Measurements from ENCODE around the gene GLIS2.

Gene GLIS2

DNA sequence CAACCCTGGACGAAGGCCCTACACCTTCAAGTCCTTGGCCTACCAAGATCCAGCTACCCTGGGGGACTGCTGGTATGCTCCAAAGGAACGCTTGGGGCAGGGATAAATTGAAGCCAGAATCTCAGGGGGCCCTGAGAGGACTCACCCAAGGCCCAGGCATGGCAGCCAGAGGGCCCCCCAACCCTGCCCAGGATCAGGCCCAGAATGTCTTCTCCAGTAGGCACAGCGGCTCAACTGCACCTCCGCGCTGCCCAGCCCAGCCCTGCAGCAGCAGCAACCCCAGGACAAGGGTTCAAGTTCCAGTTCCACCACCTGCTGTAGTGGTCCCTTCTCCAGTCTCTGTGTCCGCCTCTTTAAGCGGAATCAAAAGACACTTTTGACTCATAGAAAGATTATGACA is 45.3 kb upstream of the GLIS2 start:
- Histone ChIP-seq H3K4me3 (ENCODE audit: low read length, poor library complexity, severe bottlenecking) (peak overlapping the region; percentile 95), H3K9me3 (ENCODE audit: insufficient read depth, low read depth, low read length) (no peaks in the 10 kb centered on the region), H3K9ac (ENCODE audit: low read depth, low read length, poor library complexity, severe bottlenecking) (peak overlapping the region; percentile 99), H3K79me2 (ENCODE audit: insufficient read depth, low read length) (peaks cover 48% of the 10 kb centered on the region), H3K36me3 (ENCODE audit: insufficient read depth, low read length) (no peaks in the 10 kb centered on the region), H3K4me1 (ENCODE audit: insufficient read depth, low read length, poor library complexity, severe bottlenecking) (peaks cover 4% of the 10 kb centered on the region), H3F3A (ENCODE audit: low read depth) (no peaks in the 10 kb centered on the region), H3K27me3 (ENCODE audit: insufficient read depth, low read length, poor library complexity, severe bottlenecking) (no peaks in the 10 kb centered on the region), H4K20me1 (ENCODE audit: insufficient read depth, low read length, poor library complexity, severe bottlenecking) (peaks cover 4% of the 10 kb centered on the region), H3K9me2 (replicated peaks; ENCODE audit: low read depth, low read length) (no peaks in the 10 kb centered on the region), H2AFZ (ENCODE audit: low read length) (no peak overlapping the region), H3K4me2 (ENCODE audit: low read depth, low read length, poor library complexity, severe bottlenecking) (peak overlapping the region; percentile 86)
- no peak for TF ChIP-seq EZH2phosphoT487 (IDR thresholded peaks at IDR 0.05; ENCODE audit: borderline replicate concordance)
- TF ChIP-seq, protein P1, sequence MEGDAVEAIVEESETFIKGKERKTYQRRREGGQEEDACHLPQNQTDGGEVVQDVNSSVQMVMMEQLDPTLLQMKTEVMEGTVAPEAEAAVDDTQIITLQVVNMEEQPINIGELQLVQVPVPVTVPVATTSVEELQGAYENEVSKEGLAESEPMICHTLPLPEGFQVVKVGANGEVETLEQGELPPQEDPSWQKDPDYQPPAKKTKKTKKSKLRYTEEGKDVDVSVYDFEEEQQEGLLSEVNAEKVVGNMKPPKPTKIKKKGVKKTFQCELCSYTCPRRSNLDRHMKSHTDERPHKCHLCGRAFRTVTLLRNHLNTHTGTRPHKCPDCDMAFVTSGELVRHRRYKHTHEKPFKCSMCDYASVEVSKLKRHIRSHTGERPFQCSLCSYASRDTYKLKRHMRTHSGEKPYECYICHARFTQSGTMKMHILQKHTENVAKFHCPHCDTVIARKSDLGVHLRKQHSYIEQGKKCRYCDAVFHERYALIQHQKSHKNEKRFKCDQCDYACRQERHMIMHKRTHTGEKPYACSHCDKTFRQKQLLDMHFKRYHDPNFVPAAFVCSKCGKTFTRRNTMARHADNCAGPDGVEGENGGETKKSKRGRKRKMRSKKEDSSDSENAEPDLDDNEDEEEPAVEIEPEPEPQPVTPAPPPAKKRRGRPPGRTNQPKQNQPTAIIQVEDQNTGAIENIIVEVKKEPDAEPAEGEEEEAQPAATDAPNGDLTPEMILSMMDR (conservative IDR thresholded peaks at IDR 0.05; ENCODE audit: low read length) = no peak

DNA sequence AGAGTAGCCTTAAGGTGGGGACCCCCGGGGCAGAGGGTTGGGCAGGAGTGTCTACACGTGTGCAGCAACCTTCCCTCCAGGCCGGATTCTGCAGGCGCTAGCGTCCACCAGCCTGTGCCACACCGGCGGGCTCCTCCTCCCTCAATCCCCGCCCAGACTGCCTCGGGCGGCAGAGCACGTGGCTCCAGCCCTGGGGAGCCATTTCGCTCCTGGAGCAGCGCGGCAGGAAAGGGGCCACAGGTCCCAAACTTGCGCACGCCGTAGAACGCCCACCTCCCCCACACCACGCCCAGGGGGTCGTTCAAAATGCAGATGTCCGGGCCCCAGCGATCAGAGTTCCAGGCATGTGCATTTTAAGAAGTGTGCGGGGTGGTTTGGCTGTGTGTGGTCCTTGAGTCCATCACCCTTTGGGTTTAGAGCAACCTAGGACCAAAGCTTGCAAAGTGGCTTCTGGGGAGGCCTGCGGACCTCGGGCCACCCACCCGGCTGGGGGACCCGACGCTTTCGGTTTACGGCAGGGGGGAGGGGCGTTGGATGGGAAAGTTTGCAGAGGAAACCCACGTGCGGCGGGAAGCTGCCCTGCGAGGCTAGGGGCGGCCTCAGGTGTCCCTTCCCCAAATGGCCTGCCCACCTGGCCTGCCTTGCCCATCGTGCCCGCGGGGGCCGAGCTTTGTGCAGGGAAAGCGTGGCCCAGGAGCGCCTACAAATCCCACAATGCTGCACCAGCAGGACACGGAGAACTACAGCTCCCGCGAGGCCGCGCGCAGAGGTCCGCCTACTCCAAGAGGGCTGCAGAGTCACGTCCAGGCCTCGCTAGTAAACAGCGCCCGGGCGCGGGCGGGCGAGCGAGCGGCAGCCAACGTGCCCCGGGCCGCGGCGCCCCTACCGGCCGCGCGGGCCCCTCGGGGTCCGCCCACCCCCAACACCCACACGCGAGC is 44.4 kb upstream of the GLIS2 start:
- no peak for TF ChIP-seq EZH2phosphoT487 (IDR thresholded peaks at IDR 0.05; ENCODE audit: borderline replicate concordance)
- TF ChIP-seq, protein P1 (conservative IDR thresholded peaks at IDR 0.05; ENCODE audit: low read length) = no peak; the same call in 1 of the 2 replicates
- H3K9ac ChIP-seq (ENCODE audit: low read depth, low read length, poor library complexity, severe bottlenecking) = peak overlapping the region; percentile 99
- H3K79me2 ChIP-seq (ENCODE audit: insufficient read depth, low read length) = peaks cover 47% of the 10 kb centered on the region
- peak overlapping the region; percentile 95 for H3K4me3 ChIP-seq (ENCODE audit: low read length, poor library complexity, severe bottlenecking)
- H3K4me1 ChIP-seq (ENCODE audit: insufficient read depth, low read length, poor library complexity, severe bottlenecking) = peaks cover 4% of the 10 kb centered on the region
- no peaks in the 10 kb centered on the region for H3K9me2 ChIP-seq (replicated peaks; ENCODE audit: low read depth, low read length)
- no peaks in the 10 kb centered on the region for H3F3A ChIP-seq (ENCODE audit: low read depth)
- peaks cover 4% of the 10 kb centered on the region for H4K20me1 ChIP-seq (ENCODE audit: insufficient read depth, low read length, poor library complexity, severe bottlenecking)
- H3K4me2 ChIP-seq (ENCODE audit: low read depth, low read length, poor library complexity, severe bottlenecking) = peak overlapping the region; percentile 86
- H3K9me3 ChIP-seq (ENCODE audit: insufficient read depth, low read depth, low read length) = no peaks in the 10 kb centered on the region
- peak overlapping the region; percentile 67; the same call in 1 of the 2 replicates for H2AFZ ChIP-seq (ENCODE audit: low read length)
- no peaks in the 10 kb centered on the region for H3K27me3 ChIP-seq (ENCODE audit: insufficient read depth, low read length, poor library complexity, severe bottlenecking)
- H3K36me3 ChIP-seq (ENCODE audit: insufficient read depth, low read length) = no peaks in the 10 kb centered on the region

DNA sequence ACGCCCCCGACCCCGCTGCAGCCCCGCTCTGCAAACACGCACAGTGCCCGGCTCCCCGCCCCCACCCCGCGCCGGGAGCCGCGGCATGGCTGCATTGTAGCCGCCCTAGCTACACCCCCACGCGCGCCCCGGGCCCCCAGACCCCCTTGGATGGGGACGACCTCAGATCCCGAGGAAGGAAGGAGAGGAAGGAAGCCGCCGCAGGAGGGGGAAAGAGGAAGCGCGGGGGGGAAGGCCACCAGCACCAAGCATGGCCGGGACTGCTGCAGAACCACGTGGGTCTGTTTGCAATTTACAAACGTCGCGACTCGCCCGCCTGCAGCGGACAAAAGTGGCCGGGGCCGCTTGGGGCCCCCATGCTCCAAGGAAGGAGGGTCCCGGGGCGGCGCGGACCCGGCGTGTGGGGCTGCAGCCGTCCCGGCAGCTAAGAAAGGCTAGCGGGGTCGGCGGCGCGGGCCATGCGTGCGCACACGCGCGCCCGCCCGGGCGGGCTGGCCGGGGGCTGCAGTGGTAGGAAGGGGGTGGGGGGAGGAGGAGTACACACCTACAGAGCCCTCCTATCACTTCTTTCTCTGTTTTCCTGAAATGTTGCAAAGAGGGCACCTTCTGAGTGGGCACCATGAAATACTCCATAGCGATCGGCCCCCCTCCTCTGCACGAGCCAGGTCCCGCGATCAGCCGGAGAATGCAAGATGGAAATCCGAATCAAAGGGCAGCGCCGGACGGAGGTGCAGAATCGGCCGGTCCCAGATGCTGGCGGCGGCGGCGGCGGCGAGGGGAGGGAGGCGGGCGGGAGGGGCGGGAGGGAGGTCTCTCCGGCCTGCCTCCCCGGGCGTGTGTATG is 43.5 kb upstream of the GLIS2 start:
- no peaks in the 10 kb centered on the region for H3F3A ChIP-seq (ENCODE audit: low read depth)
- no peaks in the 10 kb centered on the region for H3K9me2 ChIP-seq (replicated peaks; ENCODE audit: low read depth, low read length)
- no peak overlapping the region for H2AFZ ChIP-seq (ENCODE audit: low read length)
- H3K4me2 ChIP-seq (ENCODE audit: low read depth, low read length, poor library complexity, severe bottlenecking) = peak overlapping the region; percentile 53
- no peaks in the 10 kb centered on the region for H3K27me3 ChIP-seq (ENCODE audit: insufficient read depth, low read length, poor library complexity, severe bottlenecking)
- H3K4me1 ChIP-seq (ENCODE audit: insufficient read depth, low read length, poor library complexity, severe bottlenecking) = peaks cover 4% of the 10 kb centered on the region
- no peaks in the 10 kb centered on the region for H3K36me3 ChIP-seq (ENCODE audit: insufficient read depth, low read length)
- TF ChIP-seq, protein P1 (conservative IDR thresholded peaks at IDR 0.05; ENCODE audit: low read length) = no peak; the same call in 1 of the 2 replicates
- no peak for TF ChIP-seq EZH2phosphoT487 (IDR thresholded peaks at IDR 0.05; ENCODE audit: borderline replicate concordance)
- peak overlapping the region; percentile 95 for H3K4me3 ChIP-seq (ENCODE audit: low read length, poor library complexity, severe bottlenecking)
- peaks cover 38% of the 10 kb centered on the region for H3K79me2 ChIP-seq (ENCODE audit: insufficient read depth, low read length)
- peaks cover 4% of the 10 kb centered on the region for H4K20me1 ChIP-seq (ENCODE audit: insufficient read depth, low read length, poor library complexity, severe bottlenecking)
- no peaks in the 10 kb centered on the region for H3K9me3 ChIP-seq (ENCODE audit: insufficient read depth, low read depth, low read length)
- peak overlapping the region; percentile 99 for H3K9ac ChIP-seq (ENCODE audit: low read depth, low read length, poor library complexity, severe bottlenecking)

Data from Loucy (cell line).